ENCODE measurements around the gene DOHH.

DNA sequence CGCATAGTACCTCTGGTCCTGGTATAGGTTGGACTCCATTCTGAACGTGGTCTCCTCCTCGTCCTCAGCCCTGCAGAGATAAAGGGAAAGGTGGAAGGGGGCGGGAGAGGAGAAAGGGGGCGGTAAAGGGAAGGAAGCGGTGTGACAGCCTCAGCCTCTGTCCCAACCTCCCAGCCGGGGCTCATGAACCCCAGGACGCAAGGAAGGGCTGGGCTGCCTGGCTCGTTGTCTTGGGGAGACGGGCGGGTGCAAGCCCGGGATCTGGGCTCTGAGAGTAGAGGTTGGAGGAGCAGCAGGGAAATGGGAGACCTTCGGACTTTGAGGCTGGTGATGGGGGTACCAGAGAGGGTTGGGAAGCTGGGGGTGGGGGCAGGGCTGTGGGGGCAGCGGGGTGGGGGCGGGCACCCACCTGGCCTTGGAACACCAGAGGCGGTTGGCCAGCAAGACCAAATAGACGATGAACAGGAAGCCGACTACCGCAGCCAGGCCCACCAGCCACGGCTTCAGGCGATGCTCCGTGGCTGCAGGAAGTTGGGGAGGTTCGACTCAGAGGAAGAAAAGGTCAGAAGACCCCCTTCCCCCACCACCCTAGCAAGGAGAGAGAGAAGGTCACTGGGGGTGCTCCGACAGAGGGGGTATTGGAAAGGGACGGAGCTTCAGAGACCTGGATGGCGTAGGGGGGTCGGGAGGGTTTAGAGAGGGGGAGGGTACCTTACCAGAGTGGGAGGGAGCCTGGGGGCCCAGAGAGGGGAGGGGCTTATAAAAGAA, 21.9 kb downstream of the DOHH start:
- TF ChIP-seq, protein P1, sequence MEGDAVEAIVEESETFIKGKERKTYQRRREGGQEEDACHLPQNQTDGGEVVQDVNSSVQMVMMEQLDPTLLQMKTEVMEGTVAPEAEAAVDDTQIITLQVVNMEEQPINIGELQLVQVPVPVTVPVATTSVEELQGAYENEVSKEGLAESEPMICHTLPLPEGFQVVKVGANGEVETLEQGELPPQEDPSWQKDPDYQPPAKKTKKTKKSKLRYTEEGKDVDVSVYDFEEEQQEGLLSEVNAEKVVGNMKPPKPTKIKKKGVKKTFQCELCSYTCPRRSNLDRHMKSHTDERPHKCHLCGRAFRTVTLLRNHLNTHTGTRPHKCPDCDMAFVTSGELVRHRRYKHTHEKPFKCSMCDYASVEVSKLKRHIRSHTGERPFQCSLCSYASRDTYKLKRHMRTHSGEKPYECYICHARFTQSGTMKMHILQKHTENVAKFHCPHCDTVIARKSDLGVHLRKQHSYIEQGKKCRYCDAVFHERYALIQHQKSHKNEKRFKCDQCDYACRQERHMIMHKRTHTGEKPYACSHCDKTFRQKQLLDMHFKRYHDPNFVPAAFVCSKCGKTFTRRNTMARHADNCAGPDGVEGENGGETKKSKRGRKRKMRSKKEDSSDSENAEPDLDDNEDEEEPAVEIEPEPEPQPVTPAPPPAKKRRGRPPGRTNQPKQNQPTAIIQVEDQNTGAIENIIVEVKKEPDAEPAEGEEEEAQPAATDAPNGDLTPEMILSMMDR (IDR thresholded peaks at IDR 0.05) = no peak
- TF ChIP-seq POLR2A (IDR thresholded peaks at IDR 0.05) (no peak), POLR2AphosphoS5 (IDR thresholded peaks at IDR 0.05) (no peak), EP300 (IDR thresholded peaks at IDR 0.05) (no peak)

Data from gastroesophageal sphincter (tissue), 3 donors.